LNCaP clone FGC (cell line): ENCODE results near the gene TAF11L2.
"Not testable (repeated sequence)": the region's sequence is repeated elsewhere in the genome, so short reads cannot be mapped to it uniquely, and the experiment has no call there.

ENCODE experiments used
- DNase-seq: peaks from one replicate; pipeline ENCODE4 v3.0.0-alpha.2; 2011; ENCODE audit warnings: low read depth
- H3K4me3 ChIP-seq: 2 replicates; pipeline ENCODE4 v1.5.1; 2011; ENCODE audit warnings: mild to moderate bottlenecking, low read depth, low read length, control low read depth
- TF ChIP-seq, protein P1 (sequence below): IDR thresholded peaks from 2 replicates; pipeline ENCODE4 v1.5.1; 2012; ENCODE audit warnings: mild to moderate bottlenecking; ENCODE audit not compliant: control insufficient read depth, insufficient read depth; ENCODE audit errors: extremely low read depth

TAF11L2 gene

GRCh38 chr5:17477043-17477442, 21.0 kb upstream of the TAF11L2 start:
- H3K4me3 ChIP-seq = no peak overlapping the region
- TF ChIP-seq, protein P1, sequence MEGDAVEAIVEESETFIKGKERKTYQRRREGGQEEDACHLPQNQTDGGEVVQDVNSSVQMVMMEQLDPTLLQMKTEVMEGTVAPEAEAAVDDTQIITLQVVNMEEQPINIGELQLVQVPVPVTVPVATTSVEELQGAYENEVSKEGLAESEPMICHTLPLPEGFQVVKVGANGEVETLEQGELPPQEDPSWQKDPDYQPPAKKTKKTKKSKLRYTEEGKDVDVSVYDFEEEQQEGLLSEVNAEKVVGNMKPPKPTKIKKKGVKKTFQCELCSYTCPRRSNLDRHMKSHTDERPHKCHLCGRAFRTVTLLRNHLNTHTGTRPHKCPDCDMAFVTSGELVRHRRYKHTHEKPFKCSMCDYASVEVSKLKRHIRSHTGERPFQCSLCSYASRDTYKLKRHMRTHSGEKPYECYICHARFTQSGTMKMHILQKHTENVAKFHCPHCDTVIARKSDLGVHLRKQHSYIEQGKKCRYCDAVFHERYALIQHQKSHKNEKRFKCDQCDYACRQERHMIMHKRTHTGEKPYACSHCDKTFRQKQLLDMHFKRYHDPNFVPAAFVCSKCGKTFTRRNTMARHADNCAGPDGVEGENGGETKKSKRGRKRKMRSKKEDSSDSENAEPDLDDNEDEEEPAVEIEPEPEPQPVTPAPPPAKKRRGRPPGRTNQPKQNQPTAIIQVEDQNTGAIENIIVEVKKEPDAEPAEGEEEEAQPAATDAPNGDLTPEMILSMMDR = no peak
- DNase-seq = no peak

- DNase-seq = no peak
- TF ChIP-seq, protein P1 = no peak
- no peak overlapping the region for H3K4me3 ChIP-seq
These were observed 20.3 kb upstream of the TAF11L2 start for GRCh38 chr5:17477573-17478265.

GRCh38 chr5:17481378-17481777, 16.7 kb upstream of the TAF11L2 start:
- TF ChIP-seq, protein P1 = no peak
- H3K4me3 ChIP-seq = no peak overlapping the region
- no peak for DNase-seq

GRCh38 chr5:17482790-17483189, 15.2 kb upstream of the TAF11L2 start:
- no peak overlapping the region for H3K4me3 ChIP-seq
- no peak for DNase-seq
- TF ChIP-seq, protein P1 = no peak

GRCh38 chr5:17486464-17487173, 11.4 kb upstream of the TAF11L2 start:
- not testable (repeated sequence) for DNase-seq, H3K4me3 ChIP-seq

DNA sequence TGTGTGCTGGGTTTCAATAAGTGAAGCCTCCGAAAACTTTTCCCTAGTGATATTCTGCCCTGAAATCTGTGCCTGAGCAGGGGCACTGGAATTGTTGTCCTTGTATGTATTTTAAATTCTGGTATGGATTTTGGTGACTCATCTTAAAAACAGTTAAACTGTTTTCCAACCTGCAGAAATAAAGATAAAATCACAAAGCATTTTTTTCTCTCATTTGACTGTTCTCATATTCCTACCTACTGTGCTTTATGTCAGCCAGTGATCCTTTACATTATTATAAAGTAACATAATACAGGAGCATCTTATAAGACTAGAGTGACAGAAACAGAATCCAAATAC, 10.9 kb upstream of the TAF11L2 start:
- no peak for DNase-seq

DNA sequence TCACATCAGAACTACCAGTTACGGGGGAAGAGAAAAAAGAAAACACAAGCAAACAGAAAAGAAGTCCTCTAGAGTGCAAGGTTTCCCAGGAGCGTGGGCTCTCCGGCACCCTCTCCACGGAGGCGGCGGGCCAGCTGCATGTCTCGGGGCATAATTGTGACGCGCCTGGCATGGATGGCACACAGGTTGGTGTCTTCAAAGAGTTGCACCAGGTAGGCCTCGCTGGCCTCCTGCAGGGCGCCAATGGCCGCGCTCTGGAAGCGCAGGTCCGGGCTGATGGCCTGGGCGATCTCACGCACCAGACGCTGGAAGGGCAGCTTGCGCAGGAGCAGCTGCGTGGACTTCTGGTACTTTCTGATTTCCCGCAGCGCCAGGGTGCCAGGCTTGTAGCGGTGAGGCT, 6.8 kb upstream of the TAF11L2 start:
- H3K4me3 ChIP-seq, DNase-seq: not testable (repeated sequence)

More for the DNA sequence above, 10.9 kb upstream of the TAF11L2 start:
- TF ChIP-seq, protein P1 = no peak
- no peak overlapping the region for H3K4me3 ChIP-seq

DNA sequence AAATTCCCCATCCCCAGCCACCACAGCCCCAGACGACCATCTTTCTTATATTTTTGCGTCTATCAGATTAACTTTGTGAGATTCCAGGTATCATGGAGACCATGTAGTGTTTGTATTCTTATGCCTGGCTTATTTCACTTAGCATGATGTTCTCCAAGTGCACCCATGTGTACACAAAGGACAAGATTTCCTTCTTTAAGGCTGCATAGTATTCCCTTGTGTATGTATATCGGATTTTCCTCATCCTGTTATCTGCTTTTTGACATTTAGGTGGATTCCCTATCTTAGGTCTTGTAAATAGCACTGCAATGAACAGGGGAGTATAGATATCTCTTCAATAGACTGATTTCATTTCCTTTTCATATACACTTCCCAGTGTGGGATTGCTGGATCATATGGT, 5.3 kb upstream of the TAF11L2 start:
- TF ChIP-seq, protein P1 = no peak
- H3K4me3 ChIP-seq = no peak overlapping the region
- no peak for DNase-seq
